HG03095 (cell line): ENCODE data around the gene HEPACAM2.
A peak's percentile ranks its signal among the peaks of the same experiment; 100 is the strongest.

ENCODE experiments used
- ATAC-seq: cut with Tn5 transposase; IDR thresholded peaks from one replicate; pipeline ENCODE4 v1.9.1; 2021; ENCODE audit warnings: moderate library complexity; ENCODE audit not compliant: unreplicated experiment

The HEPACAM2 gene

DNA sequence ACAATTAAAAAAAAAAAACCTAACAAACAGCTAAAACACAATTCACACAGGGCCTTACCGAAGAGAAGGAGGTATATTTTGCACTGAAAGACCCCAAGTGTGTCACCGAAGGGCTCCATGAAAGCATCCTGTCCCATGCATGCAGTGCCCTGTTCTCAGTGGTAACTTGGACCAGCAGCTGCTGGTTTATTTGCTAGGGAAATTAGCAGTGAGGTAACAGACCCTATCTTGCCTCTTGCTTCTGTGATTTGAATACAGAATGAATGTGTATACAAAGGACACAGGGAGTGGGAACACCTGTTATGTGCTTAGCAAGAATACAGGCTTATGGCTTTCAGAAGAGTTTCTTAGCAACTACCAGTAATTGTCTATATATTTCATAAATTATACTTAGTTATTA is at the start of gene HEPACAM2:
HEPACAM2 (minus strand) TSS at position 160 of the 400 bp plus-strand sequence.
- ATAC-seq: no peak

DNA sequence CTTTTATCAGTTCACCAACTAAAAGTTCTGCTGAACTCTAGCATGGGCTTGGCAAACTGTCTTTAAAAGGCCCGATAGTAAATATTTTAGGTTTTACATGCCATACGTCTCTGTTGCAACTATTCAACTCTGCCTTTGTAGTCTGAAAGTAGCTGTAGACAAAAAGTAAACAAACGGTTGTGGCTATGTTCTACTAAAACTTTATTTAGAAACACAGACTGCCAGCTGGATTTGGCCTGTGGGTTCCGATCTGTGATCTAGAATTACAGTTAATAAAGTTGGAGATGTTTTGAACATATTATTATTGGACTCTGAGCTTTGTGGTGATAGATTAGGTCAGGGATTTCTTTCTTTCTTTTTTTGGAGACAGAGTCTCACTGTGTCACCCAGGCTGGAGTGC is 39.0 kb upstream of the HEPACAM2 start:
- no peak for ATAC-seq

DNA sequence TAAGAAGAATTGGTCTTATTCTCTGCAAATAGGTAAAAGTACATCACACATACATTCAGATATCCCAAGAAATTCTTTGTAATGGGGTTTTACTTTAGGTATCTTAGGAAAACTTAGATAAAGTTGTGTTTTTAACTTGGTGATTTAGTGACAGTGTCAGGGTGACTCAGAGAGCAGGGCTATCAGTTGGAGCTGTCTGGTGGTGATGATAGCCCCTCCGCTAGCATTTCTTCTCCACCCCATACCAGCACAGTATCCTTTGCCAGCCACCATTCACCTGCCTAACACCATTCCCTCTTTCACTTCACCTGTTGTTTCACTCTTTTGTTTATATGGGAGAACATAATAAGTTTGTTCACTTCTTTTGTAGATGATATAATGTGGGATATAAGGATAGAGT is 36.3 kb upstream of the HEPACAM2 start:
- no peak for ATAC-seq

DNA sequence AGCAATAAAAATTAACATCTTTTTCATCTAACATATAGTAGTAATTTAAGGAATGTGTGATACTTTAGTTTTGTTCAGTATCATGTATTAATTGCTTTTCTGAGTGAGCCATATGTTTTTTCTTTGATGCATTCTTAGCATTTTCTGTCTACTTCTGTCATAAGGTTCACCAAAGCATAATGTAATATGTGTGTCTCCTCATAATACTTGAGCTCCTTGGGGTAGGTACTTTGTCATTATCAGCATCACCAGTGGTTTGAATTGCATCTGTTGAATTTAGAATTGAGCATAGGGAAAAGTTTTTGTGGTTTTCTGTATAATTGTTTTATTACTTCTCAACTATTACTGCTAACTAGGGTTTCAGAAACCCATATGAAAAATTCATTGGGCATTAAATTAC is 32.4 kb upstream of the HEPACAM2 start:
- no peak for ATAC-seq

DNA sequence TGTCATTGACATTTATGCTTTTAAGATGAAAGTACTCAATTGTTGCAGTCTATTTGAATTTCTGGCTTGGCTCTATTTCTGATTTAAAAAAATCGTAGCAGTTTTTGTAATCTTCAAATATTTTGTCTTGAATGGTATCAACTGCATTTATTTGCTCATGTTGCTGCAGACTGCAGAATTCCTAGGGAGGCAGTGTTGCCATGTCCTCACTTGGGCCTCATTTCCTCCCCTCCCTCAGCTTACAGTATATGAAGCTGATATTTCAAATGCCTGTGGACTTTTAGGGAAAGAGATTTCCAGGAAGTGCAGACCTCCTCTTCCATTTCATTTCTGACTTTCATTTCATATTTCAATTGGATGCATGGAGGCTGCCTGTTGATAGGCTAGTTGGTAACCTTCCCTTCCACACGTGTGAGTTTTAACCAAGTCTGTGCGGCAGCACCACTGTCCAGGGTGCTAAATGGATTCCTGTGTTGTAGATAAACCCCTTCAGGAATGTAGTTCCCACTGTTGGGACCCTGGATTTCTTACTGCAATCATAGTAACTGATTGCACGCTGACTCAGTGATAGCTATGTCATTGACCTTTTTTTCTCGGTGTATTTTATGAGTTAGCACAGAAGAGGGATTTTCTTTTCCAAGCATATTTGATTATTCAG is 23.4 kb upstream of the HEPACAM2 start:
- no peak for ATAC-seq

DNA sequence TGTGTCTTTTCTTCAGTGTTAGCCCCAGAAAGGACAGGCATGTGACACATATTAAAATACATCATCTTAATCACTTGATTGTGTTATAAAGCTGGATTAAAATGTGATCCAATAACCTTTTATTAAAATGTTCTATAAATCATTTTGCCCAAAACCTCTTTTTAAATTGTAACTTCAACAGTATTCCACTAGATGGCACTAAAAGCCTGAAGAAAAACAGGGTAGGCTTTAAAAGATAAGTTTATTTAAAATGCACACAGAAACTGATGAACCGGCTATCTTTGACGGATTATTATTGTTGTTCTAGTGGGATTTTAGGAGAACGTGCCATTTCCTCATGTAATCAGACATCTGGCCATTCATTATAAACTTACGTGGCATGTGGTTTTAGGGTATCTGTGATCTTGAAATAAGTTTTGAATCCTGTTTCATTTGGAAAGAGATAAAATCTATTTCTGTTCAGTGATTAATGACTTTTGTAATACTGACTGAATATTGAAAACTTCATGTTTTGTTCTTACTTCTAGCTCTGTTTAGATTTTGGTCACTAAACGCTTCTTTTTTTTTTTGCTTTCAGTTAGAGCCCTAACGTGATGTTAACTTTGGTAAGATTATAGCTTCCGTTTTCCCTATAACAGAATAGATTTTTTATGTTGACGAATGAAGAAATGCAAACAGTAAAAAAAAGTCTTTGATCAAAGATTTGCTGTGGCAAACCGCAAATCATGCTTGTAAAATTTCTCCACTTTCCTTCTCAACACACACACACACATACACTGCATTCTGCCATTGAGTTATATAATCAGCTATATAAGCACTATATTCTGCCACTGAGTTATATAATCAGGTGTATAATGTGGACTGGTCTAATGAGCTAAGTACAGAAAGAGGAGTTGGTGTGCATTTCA is 19.5 kb upstream of the HEPACAM2 start:
- no peak for ATAC-seq

- ATAC-seq: no peak
Observed at GRCh38 chr7:93242106-93242505, 15.8 kb upstream of the HEPACAM2 start.

DNA sequence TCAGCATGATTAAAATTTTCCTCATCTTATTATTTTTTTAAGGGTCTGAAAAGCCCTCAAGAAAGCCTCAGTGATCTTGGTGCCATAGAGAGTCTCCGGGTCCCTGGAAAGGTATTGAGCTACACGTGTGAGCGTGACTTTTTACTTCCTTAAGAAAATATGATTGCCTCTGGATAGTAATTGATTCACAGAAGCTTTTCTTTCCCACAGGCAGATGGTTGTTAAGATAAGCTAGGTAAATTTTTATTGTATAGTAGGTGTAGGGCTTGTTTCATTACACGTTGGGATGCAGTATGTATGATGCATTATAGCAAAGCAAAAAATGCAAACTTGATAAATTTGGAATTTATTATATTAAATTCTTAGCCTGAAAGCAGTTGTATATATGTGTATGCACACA is 13.6 kb upstream of the HEPACAM2 start:
- no peak for ATAC-seq

DNA sequence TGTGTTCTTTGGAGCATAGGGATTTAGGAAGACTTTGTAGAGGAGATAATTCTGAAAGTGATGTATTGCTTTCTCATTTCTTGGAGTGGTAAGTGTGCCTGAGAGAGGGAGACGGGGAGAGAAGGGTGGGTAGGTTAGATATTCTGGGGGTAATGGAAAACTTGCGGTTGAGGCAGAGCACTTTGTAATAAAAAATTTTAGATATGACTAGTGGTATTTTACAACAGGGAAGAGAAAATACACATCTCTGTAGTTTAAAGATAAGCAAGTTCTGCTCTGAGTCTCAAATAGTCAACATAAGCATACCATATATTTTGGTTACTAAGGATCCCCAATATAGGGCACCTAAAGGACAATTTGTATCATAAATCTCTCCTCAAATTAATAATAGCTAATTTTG is 12.5 kb upstream of the HEPACAM2 start:
- no peak for ATAC-seq

DNA sequence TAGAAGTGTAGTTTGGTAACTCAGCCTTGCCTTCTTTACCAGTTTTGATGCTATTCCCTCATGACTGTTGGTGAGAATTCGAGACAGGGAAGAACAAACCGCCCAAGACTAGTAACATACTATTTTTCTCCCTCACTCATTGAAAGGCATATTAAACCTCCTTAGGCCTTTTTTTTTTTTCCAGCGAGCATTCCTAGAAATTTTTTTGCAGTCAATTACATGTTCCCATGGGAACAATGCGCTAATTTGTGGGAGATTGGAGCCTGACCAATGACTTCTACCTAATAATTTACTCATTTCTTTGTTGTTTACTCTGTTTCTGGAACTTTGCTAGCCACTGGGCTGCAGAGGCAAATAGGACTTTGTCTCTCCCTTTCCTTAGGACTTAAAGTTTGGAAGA is 11.9 kb upstream of the HEPACAM2 start:
- no peak for ATAC-seq

- ATAC-seq: no peak
Observed at GRCh38 chr7:93235541-93235940, 9.3 kb upstream of the HEPACAM2 start.

GRCh38 chr7:93232673-93233018 is 6.4 kb upstream of the HEPACAM2 start:
- peak; percentile 6 for ATAC-seq

- ATAC-seq: peak; percentile 99
Observed at GRCh38 chr7:93231799-93232672, 5.8 kb upstream of the HEPACAM2 start, which contains the start of gene VPS50. Gene VPS50, plus strand, starts transcription at chr7:93232366. Its CDS starts 102 bp downstream, at chr7:93232468.

DNA sequence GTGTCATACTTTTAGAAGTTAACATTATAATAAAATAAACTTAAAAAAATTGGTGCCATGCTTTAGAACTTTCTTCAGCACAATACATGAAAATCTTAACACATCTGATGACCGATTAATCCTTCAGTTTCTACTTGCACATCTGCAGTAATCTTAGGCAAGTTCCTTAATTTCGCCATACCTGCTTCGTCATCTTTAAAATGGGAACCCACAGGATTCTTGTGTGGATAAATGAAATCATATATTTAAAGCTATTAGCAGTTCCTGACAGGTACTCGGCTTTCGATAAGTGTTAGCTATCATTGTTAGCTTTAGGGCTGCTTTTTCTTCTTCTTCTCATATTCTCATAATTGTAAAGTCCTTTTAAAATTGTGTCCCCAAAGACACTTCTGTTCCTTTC is 5.0 kb upstream of the HEPACAM2 start:
- no peak for ATAC-seq

DNA sequence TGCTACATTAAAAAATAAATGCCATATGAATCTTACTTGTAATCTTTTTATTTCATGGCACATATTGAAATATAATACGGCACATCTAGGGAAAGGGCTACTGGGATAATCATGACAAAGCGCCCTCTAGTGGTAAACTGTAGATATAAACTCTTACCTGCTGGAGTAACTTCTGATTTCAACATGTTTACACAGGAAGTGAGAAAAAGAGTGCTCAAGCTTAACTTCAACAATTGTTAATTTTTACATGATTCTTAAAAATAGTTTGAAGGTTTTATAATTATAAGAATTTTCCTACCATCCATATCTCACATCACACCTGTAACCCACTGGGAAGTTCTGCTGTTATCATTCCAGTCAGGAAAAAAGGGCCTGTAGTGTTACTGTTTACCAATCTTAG is 2.0 kb upstream of the HEPACAM2 start:
- no peak for ATAC-seq

DNA sequence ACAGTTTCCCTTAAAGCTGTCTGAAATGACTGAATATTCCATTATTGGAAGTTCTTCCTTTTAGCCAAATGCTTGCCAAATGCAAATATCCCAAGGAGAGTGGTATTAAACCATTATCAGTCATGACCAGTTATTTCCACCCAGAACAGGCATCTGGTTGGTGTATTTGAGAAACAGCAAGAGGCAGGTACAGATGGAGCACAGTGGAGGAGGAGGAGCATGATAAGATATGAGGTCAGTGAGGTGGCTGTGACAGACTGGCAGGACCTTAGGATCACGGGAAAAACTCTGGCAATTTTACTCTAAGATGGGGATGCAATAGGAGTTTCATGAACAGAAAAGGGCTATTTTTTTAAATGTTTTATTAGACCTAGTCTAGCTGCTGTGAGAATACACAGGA is 6.4 kb downstream of the HEPACAM2 start:
- no peak for ATAC-seq

DNA sequence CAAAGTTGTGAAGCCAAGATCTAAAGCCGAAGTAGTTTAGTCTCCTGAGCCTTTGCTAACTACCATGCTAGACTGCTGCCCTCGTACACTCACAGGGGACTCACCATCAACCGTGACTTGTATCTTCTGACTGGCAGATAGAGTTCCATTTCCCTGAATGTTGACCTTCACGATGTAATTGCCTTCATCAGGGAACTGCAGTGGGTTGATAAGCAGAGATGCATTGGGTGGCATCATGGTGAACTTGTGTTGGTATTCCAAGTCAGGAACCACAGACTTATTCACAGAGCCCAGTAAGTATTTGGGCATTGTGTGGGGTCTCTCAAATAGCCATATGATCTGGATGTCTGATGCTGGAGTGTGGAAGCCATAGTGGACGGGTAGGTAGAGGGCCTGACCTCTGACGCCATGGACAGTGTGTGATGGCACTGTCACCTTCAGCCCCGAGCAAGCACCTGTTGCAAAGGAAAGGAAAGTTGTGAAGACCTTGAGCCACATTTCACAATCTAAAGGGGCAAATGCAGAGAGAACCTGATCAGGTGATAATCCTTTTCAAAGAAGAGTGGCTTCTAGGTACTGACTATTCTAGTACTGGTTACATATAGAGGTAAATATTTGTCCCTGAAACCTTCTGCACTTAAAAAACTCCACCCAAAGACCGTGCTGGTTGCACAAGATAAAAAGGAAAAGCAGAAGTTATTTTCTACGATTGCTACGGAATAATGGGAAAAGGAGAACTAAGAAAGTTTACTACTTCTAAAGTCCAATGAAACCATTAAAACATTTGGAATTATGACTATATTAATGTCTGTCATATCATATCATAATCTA is 7.1 kb downstream of the HEPACAM2 start:
- ATAC-seq: no peak

DNA sequence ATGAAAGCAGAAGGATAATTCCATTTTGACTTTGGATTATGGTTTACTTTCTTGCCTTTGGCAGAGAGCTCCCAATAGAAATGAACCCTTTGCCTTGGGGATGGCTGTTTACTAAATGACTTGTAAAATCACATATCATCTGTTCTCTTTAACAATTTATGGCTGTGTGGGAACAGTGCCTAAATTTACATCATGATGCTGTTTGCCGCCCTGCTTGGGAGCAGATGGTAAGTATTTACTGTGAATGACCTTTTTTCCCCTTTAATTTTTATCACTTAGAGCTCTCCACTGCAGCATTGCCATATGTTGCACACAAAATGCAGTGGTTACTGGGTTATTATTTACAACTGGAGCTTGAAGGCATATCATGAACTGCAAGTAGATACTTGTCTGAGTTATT is 13.4 kb downstream of the HEPACAM2 start:
- ATAC-seq: no peak

DNA sequence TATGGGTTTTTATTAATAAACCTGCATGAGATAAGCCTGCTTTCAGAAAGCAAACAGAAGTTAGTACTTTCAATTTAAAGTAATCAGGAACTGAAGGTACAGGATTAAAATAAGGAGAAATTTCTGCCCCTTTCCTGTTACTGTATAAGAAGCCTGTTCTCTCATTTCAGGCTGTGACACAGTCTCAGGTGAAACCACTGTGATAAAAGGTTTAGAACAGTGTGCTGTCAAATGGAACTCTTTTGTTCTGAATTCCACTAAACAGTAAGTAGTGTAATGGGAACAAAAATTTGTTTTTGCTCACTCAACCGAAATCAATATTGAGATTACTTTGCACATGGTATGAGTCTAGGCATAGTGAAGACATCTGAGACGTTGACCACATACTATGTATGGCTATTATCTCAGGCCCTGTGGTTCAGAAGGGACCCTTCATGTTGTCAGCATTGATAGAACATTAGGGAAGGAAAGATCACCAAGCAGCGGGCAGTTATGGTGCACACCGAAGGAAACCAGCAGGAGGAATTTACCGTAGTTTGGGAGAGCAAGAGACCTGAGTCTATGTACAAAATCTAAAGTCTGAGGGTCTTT is 14.9 kb downstream of the HEPACAM2 start:
- no peak for ATAC-seq

DNA sequence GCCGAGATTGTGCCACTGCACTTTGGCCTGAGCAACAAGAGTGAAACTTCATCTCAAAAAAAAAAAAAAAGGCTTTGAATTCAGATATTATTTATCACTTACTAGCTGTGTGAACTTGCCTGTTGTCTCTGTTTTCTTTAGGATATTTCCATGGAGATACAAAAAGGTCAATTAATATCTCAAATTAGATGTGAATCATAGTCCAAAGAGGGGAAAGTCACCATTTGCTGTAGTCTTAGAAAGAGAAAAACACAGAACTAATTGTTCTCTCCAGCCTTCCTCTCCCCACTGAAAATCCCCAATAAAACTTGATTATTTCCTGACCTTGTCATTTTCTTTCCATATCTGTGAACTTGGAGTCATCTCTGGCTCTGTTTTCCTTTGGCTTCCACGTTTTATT is 21.2 kb downstream of the HEPACAM2 start:
- ATAC-seq: no peak
